ENCODE measurements around the gene TPSD1. TPM values are rescaled to one million over a fixed set of nuclear protein-coding genes. Genes with fewer than 3 reads are reported as not detected.
A peak's percentile ranks its signal among the peaks of the same experiment; 100 is the strongest.

The TPSD1 gene
- total RNA-seq, 1 experiment from 2014 or later = not detected

- Histone ChIP-seq H3T11ph (ENCODE audit: low read length) (no peak overlapping the region), H2AFZ (ENCODE audit: low read length) (no peak overlapping the region), H3K23me2 (ENCODE audit: insufficient read length, low read depth, low read length, poor library complexity, severe bottlenecking) (no peaks in the 10 kb centered on the region), H3K23ac (ENCODE audit: insufficient read length, low read depth, low read length) (no peak overlapping the region), H4K8ac (replicated peaks; ENCODE audit: insufficient read length, low read depth, low read length) (no peak overlapping the region), H3K9ac (ENCODE audit: extremely low read depth, insufficient read length, low read length) (no peak overlapping the region), H2BK5ac (ENCODE audit: insufficient read length, low read length) (no peak overlapping the region), H3K27me3 (ENCODE audit: insufficient read depth, low read length) (peaks cover 7% of the 10 kb centered on the region; the same call in 1 of the 2 replicates), H2BK15ac (ENCODE audit: low read depth, low read length) (no peak overlapping the region), H3K4me2 (ENCODE audit: insufficient read depth, insufficient read length, low read length) (peak overlapping the region; percentile 68), H2BK20ac (ENCODE audit: low read depth, low read length, poor library complexity, severe bottlenecking) (no peak overlapping the region), H3K9me3 (ENCODE audit: control insufficient read depth, low read depth, low read length) (no peaks in the 10 kb centered on the region), H2BK120ac (ENCODE audit: low read depth, low read length, poor library complexity, severe bottlenecking) (no peak overlapping the region), H3K4me1 (ENCODE audit: insufficient read depth, low read length) (peaks cover 2% of the 10 kb centered on the region; the same call in 1 of the 2 replicates), H3K79me2 (ENCODE audit: insufficient read depth, low read length) (no peaks in the 10 kb centered on the region), H3K4ac (ENCODE audit: low read depth, low read length) (no peak overlapping the region), H3K56ac (ENCODE audit: insufficient read length, low read depth, low read length) (no peak overlapping the region), H3K79me1 (ENCODE audit: insufficient read depth, low read depth, low read length, poor library complexity, severe bottlenecking) (no peaks in the 10 kb centered on the region), H3K14ac (ENCODE audit: insufficient read depth, low read length) (no peak overlapping the region), H2BK12ac (ENCODE audit: insufficient read length, low read depth, low read length) (no peak overlapping the region), H3K18ac (ENCODE audit: insufficient read length, low read depth, low read length) (no peak overlapping the region), H3K27ac (ENCODE audit: insufficient read length, low read depth, low read length) (no peak overlapping the region), H4K20me1 (ENCODE audit: control insufficient read depth, insufficient read depth, insufficient read length) (no peaks in the 10 kb centered on the region), H2AK5ac (ENCODE audit: insufficient read length, low read length) (no peak overlapping the region), H4K91ac (ENCODE audit: insufficient read length, low read depth, low read length) (no peak overlapping the region), H4K5ac (ENCODE audit: insufficient read length, low read depth, low read length) (no peak overlapping the region)
- Mint-ChIP-seq H3K4me3 (peak overlapping the region; percentile 52 to 78), H3K27me3 (ENCODE audit: low read depth) (peaks cover 76% of the 10 kb centered on the region), H3K9me3 (no peaks in the 10 kb centered on the region), H3K27ac (no peak overlapping the region), H3K4me1 (peaks cover 29 to 43% of the 10 kb centered on the region in 2 experiments), H3K36me3 (ENCODE audit: insufficient read depth in 1 of 3, low read depth in 3 of 3) (no peaks in the 10 kb centered on the region)
- DNase-seq = no peak
- WGBS (ENCODE audit: extremely low coverage, insufficient read length, low lambda C conversion rate) = no CpG with 5 or more reads among the region's 17 CpGs
- no peak for TF ChIP-seq CTCF (conservative IDR thresholded peaks at IDR 0.05)
Observed at GRCh38 chr16:1289477-1289866, 33.6 kb downstream of the TPSD1 start.
